ENCODE results near the gene RBMS2.

GRCh38 chr12:56630180-56630632, 108.6 kb downstream of the RBMS2 start, which contains the start of gene BAZ2A:
- no peak for TF ChIP-seq CTCF (IDR thresholded peaks at IDR 0.05 in 2 of 3, conservative IDR thresholded peaks at IDR 0.05 in 1 of 3; ENCODE audit: borderline replicate concordance in 1 of 3, insufficient read depth in 1 of 3, low read depth in 2 of 3, low read length in 2 of 3)
- TF ChIP-seq EZH2 (IDR thresholded peaks at IDR 0.05), result no peak
- no peak for TF ChIP-seq SIN3A (IDR thresholded peaks at IDR 0.05; ENCODE audit: low read depth)
- TF ChIP-seq POLR2A (IDR thresholded peaks at IDR 0.05; ENCODE audit: borderline replicate concordance, extremely low read depth, insufficient read depth, insufficient read length), result no peak
- no peak for TF ChIP-seq TCF7L2 (IDR thresholded peaks at IDR 0.05; ENCODE audit: borderline replicate concordance, extremely low read depth, insufficient read depth, insufficient read length)
- TF ChIP-seq CBX3 (IDR thresholded peaks at IDR 0.05; ENCODE audit: low read depth), result no peak
- TF ChIP-seq POLR2AphosphoS5 (IDR thresholded peaks at IDR 0.05; ENCODE audit: low read depth, low read length), result peak; percentile 65
- TF ChIP-seq REST (IDR thresholded peaks at IDR 0.05; ENCODE audit: low read depth), result no peak
- TF ChIP-seq MAX (IDR thresholded peaks at IDR 0.05), result no peak
- TF ChIP-seq YY1 (IDR thresholded peaks at IDR 0.05; ENCODE audit: extremely low read depth, insufficient replicate concordance, low read depth, low read length), result peak; percentile 90
- TF ChIP-seq ELF1 (IDR thresholded peaks at IDR 0.05; ENCODE audit: borderline replicate concordance, low read depth), result no peak
- no peak for TF ChIP-seq ZNF274 (IDR thresholded peaks at IDR 0.05; ENCODE audit: low read depth, low read length)
- TF ChIP-seq EGR1 (IDR thresholded peaks at IDR 0.05; ENCODE audit: low read depth), result no peak
- TF ChIP-seq JUND (IDR thresholded peaks at IDR 0.05), result no peak
